ENCODE results near the gene KCNQ5. TPM values are rescaled to one million over a fixed set of nuclear protein-coding genes. Genes with fewer than 3 reads are reported as not detected.

The KCNQ5 gene
- polyA plus RNA-seq, 3 donors, result not detected

DNA sequence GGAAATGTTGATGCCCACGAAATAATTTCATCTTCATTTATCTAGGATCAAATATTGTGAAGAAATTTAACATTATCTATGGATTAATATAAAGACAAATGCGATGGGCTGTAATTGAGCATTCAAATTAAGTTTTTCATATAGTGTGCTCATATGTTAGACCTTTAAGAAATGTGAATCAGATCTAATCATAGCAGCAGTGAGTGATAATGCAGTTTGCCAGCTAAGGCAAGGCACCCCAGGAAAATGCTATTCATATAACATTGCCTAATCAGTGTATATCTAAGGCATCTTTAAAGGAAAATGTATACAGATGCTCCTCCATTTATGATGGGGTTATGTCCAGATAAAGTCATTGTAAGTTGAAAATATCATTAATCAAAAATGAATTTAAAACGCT lies 135.2 kb downstream of the KCNQ5 start:
- no peak overlapping the region for H3K4me3 ChIP-seq (replicated peaks in 1 of 3; ENCODE audit: low read depth in 2 of 3, low read length in 3 of 3)
- H3K27me3 Mint-ChIP-seq (ENCODE audit: low read depth in 3 of 3), result no peaks in the 10 kb centered on the region

DNA sequence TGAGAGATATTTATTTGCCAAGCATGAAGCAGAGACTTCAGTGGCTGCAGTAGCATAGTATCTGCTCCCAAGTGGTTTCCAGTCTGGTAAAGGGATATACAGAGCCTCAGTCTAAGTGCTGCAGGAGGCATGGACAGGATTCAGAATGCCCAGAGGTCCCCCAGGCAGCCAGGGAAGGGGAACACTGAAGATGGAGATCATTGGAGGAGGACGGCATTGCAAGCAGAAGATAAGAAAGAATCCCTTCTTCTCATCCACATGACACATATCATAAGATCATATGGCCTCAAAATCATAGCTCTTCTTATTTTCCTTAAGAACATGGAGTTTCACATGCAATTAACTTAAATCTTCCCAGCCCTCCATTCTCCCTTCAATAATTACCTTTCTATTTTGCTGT lies 136.1 kb downstream of the KCNQ5 start:
- H4K20me1 ChIP-seq (ENCODE audit: insufficient read depth, low read length), result no peaks in the 10 kb centered on the region
- WGBS (ENCODE audit: insufficient coverage), result no CpG with 5 or more reads among the region's 1 CpG
- no peak overlapping the region for H3K27ac ChIP-seq (ENCODE audit: low read depth in 1 of 2, low read length in 2 of 2)
- H3K4me1 ChIP-seq (ENCODE audit: control insufficient read depth in 1 of 2, insufficient read depth in 2 of 2, low read length in 2 of 2), result no peaks in the 10 kb centered on the region
- no peak overlapping the region for H2AFZ ChIP-seq (ENCODE audit: insufficient read depth, low read depth, low read length, poor library complexity, severe bottlenecking)
- no peaks in the 10 kb centered on the region for H3K36me3 ChIP-seq (replicated peaks in 1 of 2; ENCODE audit: control insufficient read depth in 1 of 2, insufficient read depth in 2 of 2, low read length in 2 of 2)
- H3K9me3 ChIP-seq (replicated peaks in 1 of 2; ENCODE audit: control insufficient read depth in 1 of 2, insufficient read depth in 1 of 2, low read length in 2 of 2), result no peaks in the 10 kb centered on the region
- TF ChIP-seq, protein P1, sequence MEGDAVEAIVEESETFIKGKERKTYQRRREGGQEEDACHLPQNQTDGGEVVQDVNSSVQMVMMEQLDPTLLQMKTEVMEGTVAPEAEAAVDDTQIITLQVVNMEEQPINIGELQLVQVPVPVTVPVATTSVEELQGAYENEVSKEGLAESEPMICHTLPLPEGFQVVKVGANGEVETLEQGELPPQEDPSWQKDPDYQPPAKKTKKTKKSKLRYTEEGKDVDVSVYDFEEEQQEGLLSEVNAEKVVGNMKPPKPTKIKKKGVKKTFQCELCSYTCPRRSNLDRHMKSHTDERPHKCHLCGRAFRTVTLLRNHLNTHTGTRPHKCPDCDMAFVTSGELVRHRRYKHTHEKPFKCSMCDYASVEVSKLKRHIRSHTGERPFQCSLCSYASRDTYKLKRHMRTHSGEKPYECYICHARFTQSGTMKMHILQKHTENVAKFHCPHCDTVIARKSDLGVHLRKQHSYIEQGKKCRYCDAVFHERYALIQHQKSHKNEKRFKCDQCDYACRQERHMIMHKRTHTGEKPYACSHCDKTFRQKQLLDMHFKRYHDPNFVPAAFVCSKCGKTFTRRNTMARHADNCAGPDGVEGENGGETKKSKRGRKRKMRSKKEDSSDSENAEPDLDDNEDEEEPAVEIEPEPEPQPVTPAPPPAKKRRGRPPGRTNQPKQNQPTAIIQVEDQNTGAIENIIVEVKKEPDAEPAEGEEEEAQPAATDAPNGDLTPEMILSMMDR (IDR thresholded peaks at IDR 0.05), result no peak
- no peaks in the 10 kb centered on the region for H3K4me1 Mint-ChIP-seq
- H3K9me3 Mint-ChIP-seq, result peaks cover 0 to 4% (median 3%) of the 10 kb centered on the region in 7 donors
- no peak overlapping the region for H3K27ac Mint-ChIP-seq
- H3K27me3 Mint-ChIP-seq (ENCODE audit: low read depth in 3 of 3), result no peaks in the 10 kb centered on the region
- H3K36me3 Mint-ChIP-seq, result no peaks in the 10 kb centered on the region
- no peak overlapping the region for H3K4me3 ChIP-seq (replicated peaks in 1 of 3; ENCODE audit: low read depth in 2 of 3, low read length in 3 of 3)
- no peaks in the 10 kb centered on the region for H3K27me3 ChIP-seq (ENCODE audit: control insufficient read depth in 2 of 2, insufficient read depth in 2 of 2, low read length in 2 of 2)
- intact Hi-C loops (cut with micrococcal nuclease), result no loop called here
- no peak overlapping the region for H3K4me2 ChIP-seq (replicated peaks; ENCODE audit: extremely low read depth, low read length, poor library complexity, severe bottlenecking)
- H3K9ac ChIP-seq (ENCODE audit: insufficient read depth, low read length, poor library complexity, severe bottlenecking), result no peak overlapping the region
- no peaks in the 10 kb centered on the region for H3K79me2 ChIP-seq (ENCODE audit: insufficient read depth, low read length)
- no peak overlapping the region for H3K4me3 Mint-ChIP-seq
- DNase-seq, result no peak

More for the DNA sequence above, 135.2 kb downstream of the KCNQ5 start:
- Histone ChIP-seq H3K4me1 (ENCODE audit: control insufficient read depth in 1 of 2, insufficient read depth in 2 of 2, low read length in 2 of 2) (no peaks in the 10 kb centered on the region), H3K27me3 (ENCODE audit: control insufficient read depth in 2 of 2, insufficient read depth in 2 of 2, low read length in 2 of 2) (no peaks in the 10 kb centered on the region), H4K20me1 (ENCODE audit: insufficient read depth, low read length) (no peaks in the 10 kb centered on the region), H3K27ac (ENCODE audit: low read depth in 1 of 2, low read length in 2 of 2) (no peak overlapping the region), H3K36me3 (replicated peaks in 1 of 2; ENCODE audit: control insufficient read depth in 1 of 2, insufficient read depth in 2 of 2, low read length in 2 of 2) (no peaks in the 10 kb centered on the region), H3K4me2 (replicated peaks; ENCODE audit: extremely low read depth, low read length, poor library complexity, severe bottlenecking) (no peak overlapping the region), H3K9me3 (replicated peaks in 1 of 2; ENCODE audit: control insufficient read depth in 1 of 2, insufficient read depth in 1 of 2, low read length in 2 of 2) (no peaks in the 10 kb centered on the region), H2AFZ (ENCODE audit: insufficient read depth, low read depth, low read length, poor library complexity, severe bottlenecking) (no peak overlapping the region), H3K79me2 (ENCODE audit: insufficient read depth, low read length) (no peaks in the 10 kb centered on the region), H3K9ac (ENCODE audit: insufficient read depth, low read length, poor library complexity, severe bottlenecking) (no peak overlapping the region)
- intact Hi-C loops (cut with micrococcal nuclease), result no loop called here
- TF ChIP-seq, protein P1 (IDR thresholded peaks at IDR 0.05), result no peak
- no peak overlapping the region for H3K4me3 Mint-ChIP-seq
- no CpG with 5 or more reads among the region's 3 CpGs for WGBS (ENCODE audit: insufficient coverage)
- H3K4me1 Mint-ChIP-seq, result no peaks in the 10 kb centered on the region
- no peak overlapping the region for H3K27ac Mint-ChIP-seq
- DNase-seq, result no peak
- no peaks in the 10 kb centered on the region for H3K36me3 Mint-ChIP-seq
- H3K9me3 Mint-ChIP-seq, result peaks cover 0 to 4% (median 3%) of the 10 kb centered on the region in 7 donors

Measured in CD14-positive monocyte (primary cell).